HG02588 (cell line): ENCODE measurements around the gene ITGB3BP.
"Not testable (repeated sequence)": the region's sequence is repeated elsewhere in the genome, so short reads cannot be mapped to it uniquely, and the experiment has no call there.

Experiments used
- ATAC-seq: cut with Tn5 transposase; IDR thresholded peaks from one replicate; pipeline ENCODE4 v1.9.1; 2021; ENCODE audit warnings: mild to moderate bottlenecking, moderate library complexity; ENCODE audit not compliant: unreplicated experiment

The ITGB3BP gene

GRCh38 chr1:63522891-63523728, at the start of gene ITGB3BP, which contains the start of gene EFCAB7:
Gene ITGB3BP (minus strand): TSS chr1:63523225. CDS start chr1:63523133, 92 bp downstream.
Gene EFCAB7 (plus strand): TSS chr1:63523525. CDS start chr1:63525573, 2,048 bp downstream.
- peak; percentile 90 for ATAC-seq

- ATAC-seq: not testable (repeated sequence)
Measured at GRCh38 chr1:63572686-63573085, 49.7 kb upstream of the ITGB3BP start.

- ATAC-seq: no peak
Measured at GRCh38 chr1:63569640-63570316, 46.8 kb upstream of the ITGB3BP start.

- no peak for ATAC-seq
Measured at GRCh38 chr1:63569068-63569467, 46.0 kb upstream of the ITGB3BP start.

GRCh38 chr1:63563745-63564144, 40.7 kb upstream of the ITGB3BP start:
- no peak for ATAC-seq

GRCh38 chr1:63559357-63559756, 36.3 kb upstream of the ITGB3BP start:
- ATAC-seq: no peak

GRCh38 chr1:63557365-63557987, 34.5 kb upstream of the ITGB3BP start:
- no peak for ATAC-seq

- no peak for ATAC-seq
Measured at GRCh38 chr1:63555480-63555879, 32.5 kb upstream of the ITGB3BP start.

GRCh38 chr1:63548877-63549276, 25.9 kb upstream of the ITGB3BP start:
- ATAC-seq: no peak

GRCh38 chr1:63548303-63548702, 25.3 kb upstream of the ITGB3BP start:
- ATAC-seq: no peak

- ATAC-seq: no peak
Measured at GRCh38 chr1:63547621-63548294, 24.7 kb upstream of the ITGB3BP start.

GRCh38 chr1:63545780-63546179, 22.8 kb upstream of the ITGB3BP start:
- no peak for ATAC-seq

- no peak for ATAC-seq
Measured at GRCh38 chr1:63537940-63538339, 14.9 kb upstream of the ITGB3BP start.

- ATAC-seq: no peak
Measured at GRCh38 chr1:63537006-63537405, 14.0 kb upstream of the ITGB3BP start.

- ATAC-seq: no peak
Measured at GRCh38 chr1:63534406-63534805, 11.4 kb upstream of the ITGB3BP start.

- ATAC-seq: no peak
Measured at GRCh38 chr1:63533931-63534330, 10.9 kb upstream of the ITGB3BP start.

- ATAC-seq: no peak
Measured at GRCh38 chr1:63532727-63533126, 9.7 kb upstream of the ITGB3BP start.

GRCh38 chr1:63524201-63524600, 1.2 kb upstream of the ITGB3BP start:
- no peak for ATAC-seq

GRCh38 chr1:63523738-63524137, 713 bp upstream of the ITGB3BP start:
- ATAC-seq: peak; percentile 14

GRCh38 chr1:63516629-63517028, 6.4 kb downstream of the ITGB3BP start:
- ATAC-seq: no peak

- no peak for ATAC-seq
Measured at GRCh38 chr1:63512584-63512983, 10.4 kb downstream of the ITGB3BP start.
